ENCODE results near the gene NOPCHAP1.

The NOPCHAP1 gene

DNA sequence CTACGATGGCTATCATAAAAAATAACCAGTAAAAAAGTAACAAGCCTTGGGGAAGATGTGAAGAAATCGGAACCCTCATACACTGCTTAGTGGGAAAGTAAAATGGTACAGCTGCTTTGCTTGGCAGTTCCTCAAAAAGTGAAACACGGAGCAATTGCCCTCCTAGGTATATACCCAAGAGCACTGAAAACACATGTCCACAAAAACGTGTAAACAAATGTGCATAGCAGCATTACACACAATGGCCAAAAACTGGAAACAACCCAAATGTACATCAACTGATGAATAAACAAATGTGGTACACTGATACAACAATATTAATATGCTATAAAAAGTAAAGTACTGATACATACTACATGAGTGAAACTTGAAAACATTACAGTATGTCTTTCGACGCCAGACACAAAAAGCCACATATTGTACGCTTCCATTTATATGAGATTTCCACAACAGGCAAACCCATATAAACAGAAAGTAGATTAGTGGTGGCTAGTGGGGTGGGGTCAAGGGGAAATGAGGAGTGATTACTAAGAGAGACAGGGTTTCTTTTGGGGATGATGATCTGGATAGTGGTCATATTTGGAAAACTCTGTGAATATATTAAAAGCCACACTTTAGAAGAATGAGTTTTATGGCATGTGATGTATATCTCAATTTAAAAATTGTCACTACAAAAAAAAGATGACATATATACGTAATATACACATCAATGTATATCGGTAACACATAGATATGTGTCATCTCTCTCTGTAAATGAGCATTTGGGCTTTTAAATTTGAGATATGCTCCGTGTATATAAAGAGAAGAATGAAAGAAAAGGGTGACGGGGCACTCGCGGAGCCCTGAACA, 29.0 kb upstream of the NOPCHAP1 start:
- no peak overlapping the region for H3K27ac ChIP-seq
- in situ Hi-C loops (cut with HindIII; ENCODE audit: low pct_ligation_motif_present, low sequenced_read_pairs) = no loop called here
- no peak for DNase-seq
- H3K27me3 ChIP-seq (replicated peaks) = no peaks in the 10 kb centered on the region
- H3K4me3 ChIP-seq (ENCODE audit: low read depth, low read length) = peak overlapping the region; percentile 80
- TF ChIP-seq, protein P1, sequence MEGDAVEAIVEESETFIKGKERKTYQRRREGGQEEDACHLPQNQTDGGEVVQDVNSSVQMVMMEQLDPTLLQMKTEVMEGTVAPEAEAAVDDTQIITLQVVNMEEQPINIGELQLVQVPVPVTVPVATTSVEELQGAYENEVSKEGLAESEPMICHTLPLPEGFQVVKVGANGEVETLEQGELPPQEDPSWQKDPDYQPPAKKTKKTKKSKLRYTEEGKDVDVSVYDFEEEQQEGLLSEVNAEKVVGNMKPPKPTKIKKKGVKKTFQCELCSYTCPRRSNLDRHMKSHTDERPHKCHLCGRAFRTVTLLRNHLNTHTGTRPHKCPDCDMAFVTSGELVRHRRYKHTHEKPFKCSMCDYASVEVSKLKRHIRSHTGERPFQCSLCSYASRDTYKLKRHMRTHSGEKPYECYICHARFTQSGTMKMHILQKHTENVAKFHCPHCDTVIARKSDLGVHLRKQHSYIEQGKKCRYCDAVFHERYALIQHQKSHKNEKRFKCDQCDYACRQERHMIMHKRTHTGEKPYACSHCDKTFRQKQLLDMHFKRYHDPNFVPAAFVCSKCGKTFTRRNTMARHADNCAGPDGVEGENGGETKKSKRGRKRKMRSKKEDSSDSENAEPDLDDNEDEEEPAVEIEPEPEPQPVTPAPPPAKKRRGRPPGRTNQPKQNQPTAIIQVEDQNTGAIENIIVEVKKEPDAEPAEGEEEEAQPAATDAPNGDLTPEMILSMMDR (IDR thresholded peaks at IDR 0.05; ENCODE audit: low read depth, low read length, missing control alignments) = no peak
- H3K36me3 ChIP-seq (replicated peaks) = no peaks in the 10 kb centered on the region

DNA sequence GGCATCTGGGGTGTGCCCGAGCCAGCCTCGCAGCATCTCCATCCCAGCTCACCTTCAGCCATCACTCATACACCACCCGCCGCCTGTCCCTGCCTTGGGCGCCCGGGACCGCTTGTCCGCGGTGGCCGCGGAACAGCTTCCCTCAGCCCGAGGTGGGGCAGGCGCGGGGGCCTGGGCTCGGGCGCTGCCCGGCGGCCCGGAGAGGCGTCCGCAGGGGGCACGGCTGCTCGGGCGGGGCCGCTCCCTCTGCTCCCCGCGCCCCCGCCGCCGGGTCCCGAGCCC, 28.5 kb upstream of the NOPCHAP1 start:
- H3K27me3 ChIP-seq (replicated peaks) = no peaks in the 10 kb centered on the region
- TF ChIP-seq, protein P1 (IDR thresholded peaks at IDR 0.05; ENCODE audit: low read depth, low read length, missing control alignments) = no peak
- H3K27ac ChIP-seq = no peak overlapping the region
- H3K4me3 ChIP-seq (ENCODE audit: low read depth, low read length) = peak overlapping the region; percentile 80
- in situ Hi-C loops (cut with HindIII; ENCODE audit: low pct_ligation_motif_present, low sequenced_read_pairs) = no loop called here
- DNase-seq = no peak
- no peaks in the 10 kb centered on the region for H3K36me3 ChIP-seq (replicated peaks)

DNA sequence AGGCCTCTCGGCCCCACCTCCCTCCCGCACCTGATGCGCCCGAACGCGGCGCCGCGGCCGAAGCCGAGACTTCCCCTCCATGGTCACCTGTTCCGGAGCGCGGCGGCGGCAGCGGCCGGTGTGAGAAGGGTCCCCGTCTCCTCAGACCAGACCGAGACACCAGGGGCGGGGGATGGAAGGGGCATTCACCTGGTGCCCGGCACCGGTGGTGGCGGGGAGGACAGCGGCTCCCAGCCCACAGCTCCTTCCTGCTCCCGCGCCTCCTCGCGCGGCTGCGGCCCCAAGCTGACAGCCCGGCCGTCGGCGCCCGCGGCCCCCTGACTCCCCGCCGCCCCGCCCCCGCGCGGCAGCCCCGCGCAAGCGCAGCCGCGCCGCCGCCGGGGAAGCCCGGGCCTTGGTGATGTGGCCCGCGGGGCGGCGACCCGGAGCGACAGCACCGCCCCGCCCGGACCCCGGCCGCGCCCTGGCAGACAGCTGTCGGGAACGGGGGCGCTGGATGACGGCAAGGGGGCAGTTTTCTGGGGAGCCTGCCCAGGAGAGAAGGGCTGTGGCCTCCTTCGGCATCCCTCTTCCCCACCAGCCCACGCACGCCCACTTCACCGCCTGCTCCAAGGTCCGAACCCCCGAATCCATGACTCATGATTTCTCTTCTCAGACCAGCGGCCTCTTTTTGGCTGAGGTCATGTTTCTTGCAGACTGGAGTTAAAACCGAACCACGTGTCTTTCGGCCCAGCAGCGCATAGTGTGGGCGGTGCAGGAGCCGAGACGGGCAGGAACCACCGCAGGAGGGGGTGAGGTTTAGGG, 27.9 kb upstream of the NOPCHAP1 start, which contains the start of gene SLC41A2:
TSS of gene SLC41A2 (minus strand) at position 290 of the 804 bp plus-strand sequence. CDS start 29,763 bp downstream, outside the sequence.
- Histone ChIP-seq H3K27ac (peak within 1 kb of the TSS; percentile 90), H3K36me3 (replicated peaks) (no peaks in the 10 kb centered on the region), H3K27me3 (replicated peaks) (no peaks in the 10 kb centered on the region), H3K4me3 (ENCODE audit: low read depth, low read length) (peak within 1 kb of the TSS; percentile 80)
- in situ Hi-C loops (cut with HindIII; ENCODE audit: low pct_ligation_motif_present, low sequenced_read_pairs) = no loop called here
- TF ChIP-seq, protein P1 (IDR thresholded peaks at IDR 0.05; ENCODE audit: low read depth, low read length, missing control alignments) = no peak
- DNase-seq = peak; percentile 94

DNA sequence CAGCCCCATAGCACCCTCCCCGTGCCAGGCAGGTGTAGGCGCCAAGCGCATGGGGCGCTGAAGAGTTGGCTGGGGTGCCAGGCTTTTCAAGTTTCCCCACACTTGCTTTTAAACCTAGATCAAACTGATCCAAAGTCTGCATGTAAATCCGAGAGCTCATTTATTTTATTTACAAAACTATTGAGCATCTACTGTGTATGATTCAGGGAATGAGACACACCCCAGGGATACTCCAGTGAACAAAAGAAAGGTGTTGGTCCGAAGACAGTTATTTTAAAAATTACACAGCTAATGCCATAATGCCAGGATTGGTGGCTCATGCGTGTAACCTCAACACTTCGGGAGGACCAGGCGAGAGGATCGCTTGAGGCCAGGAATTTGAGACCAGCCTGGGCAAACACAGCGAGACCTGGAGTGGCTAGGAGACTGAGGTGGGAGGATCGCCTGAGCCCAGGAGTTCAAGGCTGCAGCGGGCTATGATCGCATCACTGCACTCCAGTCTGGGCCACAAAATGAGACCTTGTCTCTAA, 27.2 kb upstream of the NOPCHAP1 start:
- no peaks in the 10 kb centered on the region for H3K36me3 ChIP-seq (replicated peaks)
- no peaks in the 10 kb centered on the region for H3K27me3 ChIP-seq (replicated peaks)
- H3K4me3 ChIP-seq (ENCODE audit: low read depth, low read length) = peak overlapping the region; percentile 80
- H3K27ac ChIP-seq = peak overlapping the region; percentile 90
- TF ChIP-seq, protein P1 (IDR thresholded peaks at IDR 0.05; ENCODE audit: low read depth, low read length, missing control alignments) = no peak
- in situ Hi-C loops (cut with HindIII; ENCODE audit: low pct_ligation_motif_present, low sequenced_read_pairs) = no loop called here
- DNase-seq = no peak

DNA sequence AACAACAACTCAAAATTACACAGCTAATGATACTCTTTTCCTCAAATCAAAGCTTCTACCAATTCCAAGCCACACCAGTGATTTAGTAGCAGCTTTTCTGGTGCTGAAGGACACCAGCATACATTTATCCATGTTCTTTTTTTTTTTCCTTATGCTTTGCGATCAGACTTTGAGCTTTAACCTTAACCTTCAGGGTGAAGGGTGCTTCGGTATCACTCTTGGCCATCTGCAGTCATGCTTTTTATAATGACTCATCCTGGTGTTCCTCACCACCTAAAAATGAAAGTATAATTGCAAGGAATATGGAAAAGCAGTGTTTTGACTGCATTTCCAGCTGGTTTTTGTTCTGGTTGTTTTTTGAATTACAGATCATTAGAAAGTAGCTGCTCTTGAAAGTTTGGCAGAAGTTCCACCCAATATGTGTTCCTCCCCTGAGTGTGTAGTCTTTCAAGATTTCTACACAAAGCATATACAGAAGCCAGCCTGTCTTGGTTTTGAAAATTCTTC, 26.7 kb upstream of the NOPCHAP1 start:
- peak overlapping the region; percentile 90 for H3K27ac ChIP-seq
- in situ Hi-C loops (cut with HindIII; ENCODE audit: low pct_ligation_motif_present, low sequenced_read_pairs) = no loop called here
- peaks cover 2% of the 10 kb centered on the region for H3K27me3 ChIP-seq (replicated peaks)
- no peaks in the 10 kb centered on the region for H3K36me3 ChIP-seq (replicated peaks)
- DNase-seq = peak; percentile 25
- TF ChIP-seq, protein P1 (IDR thresholded peaks at IDR 0.05; ENCODE audit: low read depth, low read length, missing control alignments) = no peak
- H3K4me3 ChIP-seq (ENCODE audit: low read depth, low read length) = no peak overlapping the region

Data from brain microvascular endothelial cell (primary cell).